ENCODE results near the gene EFCAB7.

DNA sequence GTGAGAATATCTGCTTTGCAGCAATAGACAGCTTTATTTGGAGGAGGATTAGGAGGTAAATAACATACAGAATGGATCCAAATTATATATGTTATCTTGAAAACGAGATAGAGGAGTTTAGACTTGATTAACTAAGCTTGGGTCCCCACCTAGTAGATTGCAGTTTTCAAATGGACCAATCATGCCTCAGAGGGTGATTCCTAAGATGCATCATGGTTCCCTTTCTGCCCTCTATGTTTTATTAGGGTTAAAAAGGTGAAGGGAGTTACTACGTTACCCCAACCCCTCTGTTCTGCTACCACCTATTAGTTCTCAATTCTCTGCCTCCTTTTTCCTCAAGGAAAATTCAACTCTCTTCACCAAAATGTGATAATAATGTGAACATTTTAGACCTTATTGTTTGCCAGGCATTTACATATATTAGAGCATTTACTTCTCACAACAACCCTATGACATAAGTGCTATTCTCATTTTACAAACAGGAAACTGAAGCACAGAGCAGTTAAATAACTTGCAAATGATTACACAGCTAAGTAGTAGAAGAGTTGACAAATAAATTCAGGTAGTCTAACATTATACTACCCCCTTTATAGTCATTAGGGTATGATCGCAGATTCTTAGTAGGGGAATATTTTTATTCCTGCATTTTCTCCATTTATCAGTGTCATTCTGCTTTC, 46.5 kb downstream of the EFCAB7 start:
- TF ChIP-seq POLR2A (IDR thresholded peaks at IDR 0.05) (no peak), POLR2AphosphoS5 (IDR thresholded peaks at IDR 0.05) (no peak)
